ENCODE results near the gene KRT82. TPM values are rescaled to one million over a fixed set of nuclear protein-coding genes. Genes with fewer than 3 reads are reported as not detected.

KRT82 gene
- polyA plus RNA-seq, 2 of the 4 experiments (the other 2 are of a cell fraction) = not detected

- Histone ChIP-seq H3K4me1 (0 out of 3 replicates have a peak, but pooled peaks cover 3% of the 10 kb centered on the region), H3K9me3 (no peaks in the 10 kb centered on the region), H3K4me3 (no peak overlapping the region), H3K27ac (no peak overlapping the region), H3K4me2 (no peak overlapping the region)
- TF ChIP-seq HES2 (IDR thresholded peaks at IDR 0.05) (no peak), HOXB5 (CRISPR knock-in tag; IDR thresholded peaks at IDR 0.05) (no peak), MAX (IDR thresholded peaks at IDR 0.05) (no peak), POLR2AphosphoS2 (conservative IDR thresholded peaks at IDR 0.05; ENCODE audit: low read length) (no peak), ZNF302 (CRISPR knock-in tag; IDR thresholded peaks at IDR 0.05) (no peak), NFE2L2 (conservative IDR thresholded peaks at IDR 0.05; ENCODE audit: low read length) (no peak), RCOR1 (IDR thresholded peaks at IDR 0.05; ENCODE audit: low read depth, low read length) (no peak), GATA3 (IDR thresholded peaks at IDR 0.05; ENCODE audit: borderline replicate concordance) (no peak), BCL3 (IDR thresholded peaks at IDR 0.05) (no peak), KDM5A (IDR thresholded peaks at IDR 0.05) (no peak), ATOH8 (CRISPR knock-in tag; IDR thresholded peaks at IDR 0.05; ENCODE audit: low read depth) (no peak), BHLHE40 (IDR thresholded peaks at IDR 0.05; ENCODE audit: low read depth, low read length) (no peak), REST (IDR thresholded peaks at IDR 0.05) (no peak), CHD2 (IDR thresholded peaks at IDR 0.05; ENCODE audit: low read length, partially characterized antibody) (no peak), CHD4 (IDR thresholded peaks at IDR 0.05; ENCODE audit: borderline replicate concordance) (no peak), FOSL2 (IDR thresholded peaks at IDR 0.05) (no peak), FOSL2 (CRISPR knock-in tag; IDR thresholded peaks at IDR 0.05) (no peak), ZFP36 (IDR thresholded peaks at IDR 0.05; ENCODE audit: borderline replicate concordance, partially characterized antibody) (no peak), CBX8 (IDR thresholded peaks at IDR 0.05) (no peak), USF2 (IDR thresholded peaks at IDR 0.05) (no peak)
- DNase-seq (ENCODE audit: low read depth in 1 of 2, low spot score in 1 of 2) (no peak), FAIRE-seq (no peak), ATAC-seq (no peak)
- ChIA-PET CTCF (interaction anchor here (0.7 to 46.1 kb wide), 16 partner anchors 10 to 619 kb away, joined by 3 to 1221 read pairs (median 4); no protein-coding TSS in a partner anchor), POLR2A (no interaction called here)
- WGBS (ENCODE audit: missing lambda C conversion rate) = 89% methylated on average over 1 of the region's 1 CpG
These were observed 44.6 kb downstream of the KRT82 start for GRCh38 chr12:52361553-52361952.

- POLR2A ChIA-PET = no interaction called here
- no peaks in the 10 kb centered on the region for H3K9me3 ChIP-seq
- FAIRE-seq = no peak
- H3K27ac ChIP-seq = 0 out of 6 replicates have a peak overlapping the region, but pooled peaks of 1 of the 2 experiments have one; percentile 9
- H3K4me2 ChIP-seq = no peak overlapping the region
- WGBS (ENCODE audit: missing lambda C conversion rate) = 85% methylated on average over 12 of the region's 13 CpGs
- 0 out of 3 replicates have a peak, but pooled peaks cover 3% of the 10 kb centered on the region for H3K4me1 ChIP-seq
- no peak for DNase-seq (ENCODE audit: low read depth in 1 of 2, low spot score in 1 of 2)
- no peak for ATAC-seq
- CTCF ChIA-PET = interaction anchor here (1.0 to 46.1 kb wide), 11 partner anchors 11 to 620 kb away, joined by 3 to 1221 read pairs (median 7); no protein-coding TSS in a partner anchor
- H3K4me3 ChIP-seq = no peak overlapping the region
- no peak for TF ChIP-seq CTCF (IDR thresholded peaks at IDR 0.05)
- TF ChIP-seq RCOR1 (IDR thresholded peaks at IDR 0.05; ENCODE audit: low read depth, low read length) = no peak
- no peak for TF ChIP-seq SREBF2 (IDR thresholded peaks at IDR 0.05)
- TF ChIP-seq KDM5A (IDR thresholded peaks at IDR 0.05) = no peak
- TF ChIP-seq FOXS1 (CRISPR knock-in tag; IDR thresholded peaks at IDR 0.05) = no peak
- no peak for TF ChIP-seq MYC (IDR thresholded peaks at IDR 0.05; ENCODE audit: borderline replicate concordance, low read length)
- TF ChIP-seq JUNB (IDR thresholded peaks at IDR 0.05) = no peak
- no peak for TF ChIP-seq FOSB (CRISPR knock-in tag; IDR thresholded peaks at IDR 0.05)
- no peak for TF ChIP-seq HES2 (IDR thresholded peaks at IDR 0.05)
- no peak for TF ChIP-seq GATA3 (IDR thresholded peaks at IDR 0.05; ENCODE audit: borderline replicate concordance)
- TF ChIP-seq NFE2L2 (conservative IDR thresholded peaks at IDR 0.05; ENCODE audit: low read length) = no peak
These were observed 45.4 kb downstream of the KRT82 start for GRCh38 chr12:52360663-52361271.
